Activated naive CD4-positive, alpha-beta T cell treated with anti-CD3 and anti-CD28 coated beads for 36 hours (primary cell): ENCODE measurements around the gene ROCK2. TPM values are rescaled to one million over a fixed set of nuclear protein-coding genes. Genes with fewer than 3 reads are reported as not detected.

Source experiments
- CTCF ChIA-PET: fragments of 350-600 bp; sonication (Branson Sonifier 250); formaldehyde crosslinking; loops from one replicate; lab custom pipeline; 2021; ENCODE audit warnings: antibody characterized with exemption; lab: Charles Lee
- DNase-seq: peaks from one replicate; pipeline ENCODE4 v3.0.0-alpha.2; 2020
- H3K27ac Mint-ChIP-seq: one replicate; pipeline ENCODE4 v1.8.0; 2021; ENCODE audit warnings: mild to moderate bottlenecking, mixed read lengths
- H3K27me3 Mint-ChIP-seq: one replicate; pipeline ENCODE4 v1.8.0; 2021; ENCODE audit warnings: low read depth, mixed read lengths
- H3K36me3 Mint-ChIP-seq: one replicate; pipeline ENCODE4 v1.8.0; 2021; ENCODE audit warnings: low read depth, mixed read lengths
- H3K4me1 Mint-ChIP-seq: one replicate; pipeline ENCODE4 v1.8.0; 2021; ENCODE audit warnings: low read depth, mixed read lengths
- H3K4me3 Mint-ChIP-seq: one replicate; pipeline ENCODE4 v1.8.0; 2021; ENCODE audit warnings: mild to moderate bottlenecking, moderate library complexity, mixed read lengths
- H3K9me3 Mint-ChIP-seq: one replicate; pipeline ENCODE4 v1.8.0; 2021; ENCODE audit warnings: mixed read lengths
- intact Hi-C: fragments of 100-400 bp; cut with micrococcal nuclease; formaldehyde crosslinking; loops from one replicate; pipeline ENCODE4 v1.15.1; 2023
- total RNA-seq, 2 experiments: library from RNA; stranded (reverse); gene quantifications; one replicate each; pipeline ENCODE4 v1.2.3, GENCODE V29; 2021

Gene ROCK2
- total RNA-seq, 2 experiments from 2014 or later: 8.4 to 9.4 TPM

GRCh38 chr2:11292464-11293255, 51.8 kb downstream of the ROCK2 start:
- Mint-ChIP-seq H3K27ac (no peak overlapping the region), H3K4me1 (peaks cover 28% of the 10 kb centered on the region)

DNA sequence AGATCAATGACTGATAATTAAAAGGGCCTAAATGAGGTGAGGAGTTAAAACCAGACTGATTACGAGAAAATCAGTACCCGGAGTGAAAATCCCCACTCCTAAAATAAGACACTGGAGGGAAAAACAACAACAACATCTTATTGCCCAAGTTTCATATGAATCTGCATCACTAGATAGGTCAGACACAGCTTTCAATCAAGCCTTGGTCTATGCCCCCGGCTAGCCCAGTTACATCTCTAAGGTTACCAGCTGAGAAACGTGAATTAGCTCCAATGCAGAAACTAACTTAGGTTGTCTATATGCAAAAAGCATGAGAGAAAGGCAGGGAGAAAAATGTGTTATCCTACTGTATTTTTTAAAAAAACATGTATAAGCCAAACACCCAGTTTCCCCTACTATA, 53.7 kb downstream of the ROCK2 start:
- Mint-ChIP-seq H3K4me3 (no peak overlapping the region), H3K27me3 (no peaks in the 10 kb centered on the region), H3K9me3 (peaks cover 2% of the 10 kb centered on the region), H3K4me1 (peaks cover 22% of the 10 kb centered on the region), H3K27ac (no peak overlapping the region), H3K36me3 (peaks cover 4% of the 10 kb centered on the region)
- DNase-seq: no peak
- CTCF ChIA-PET: no interaction called here
- intact Hi-C loops: loop anchor here (5.0 kb wide), 1 partner anchor 47 kb away; no protein-coding TSS in a partner anchor

More at GRCh38 chr2:11292464-11293255, 51.8 kb downstream of the ROCK2 start:
- H3K36me3 Mint-ChIP-seq: no peaks in the 10 kb centered on the region
- H3K4me3 Mint-ChIP-seq: no peak overlapping the region
- no peaks in the 10 kb centered on the region for H3K27me3 Mint-ChIP-seq
- DNase-seq: no peak
- peaks cover 2% of the 10 kb centered on the region for H3K9me3 Mint-ChIP-seq
- CTCF ChIA-PET: no interaction called here
- intact Hi-C loops: loop anchor here (5.0 kb wide), 1 partner anchor 45 kb away; no protein-coding TSS in a partner anchor

- intact Hi-C loops: loop anchor here (5.0 kb wide), 1 partner anchor 47 kb away; no protein-coding TSS in a partner anchor
- no peak overlapping the region for H3K4me3 Mint-ChIP-seq
- peaks cover 9% of the 10 kb centered on the region for H3K36me3 Mint-ChIP-seq
- H3K27ac Mint-ChIP-seq: no peak overlapping the region
- H3K4me1 Mint-ChIP-seq: peaks cover 22% of the 10 kb centered on the region
- CTCF ChIA-PET: no interaction called here
- no peaks in the 10 kb centered on the region for H3K27me3 Mint-ChIP-seq
- peaks cover 2% of the 10 kb centered on the region for H3K9me3 Mint-ChIP-seq
- DNase-seq: no peak
Measured at GRCh38 chr2:11290211-11290610, 54.2 kb downstream of the ROCK2 start.

GRCh38 chr2:11288431-11288830, 56.0 kb downstream of the ROCK2 start:
- Mint-ChIP-seq H3K36me3 (peaks cover 24% of the 10 kb centered on the region), H3K4me1 (peaks cover 22% of the 10 kb centered on the region), H3K27ac (no peak overlapping the region), H3K9me3 (peaks cover 8% of the 10 kb centered on the region), H3K4me3 (no peak overlapping the region), H3K27me3 (no peaks in the 10 kb centered on the region)
- intact Hi-C loops: no loop called here
- DNase-seq: no peak
- CTCF ChIA-PET: no interaction called here

DNA sequence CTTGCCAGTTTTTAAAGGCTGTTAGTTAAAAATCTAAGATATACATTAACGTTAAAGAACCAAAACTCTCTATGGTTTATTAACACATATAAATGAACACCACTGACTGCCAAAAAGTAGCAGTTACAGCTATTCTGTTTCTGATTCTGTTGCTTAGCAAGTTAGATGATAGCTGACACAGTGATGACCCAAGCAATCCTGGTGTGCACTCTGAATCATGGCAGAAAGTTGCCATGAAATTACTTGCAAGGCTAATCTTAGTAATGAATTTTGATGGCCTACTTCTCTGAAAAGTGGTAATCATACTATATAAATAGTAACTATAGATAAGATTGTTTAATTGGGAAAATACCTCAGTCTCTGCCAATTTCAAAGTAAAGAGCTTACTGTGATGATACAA, 57.7 kb downstream of the ROCK2 start:
- DNase-seq: no peak
- Mint-ChIP-seq H3K27ac (no peak overlapping the region), H3K9me3 (peaks cover 10% of the 10 kb centered on the region), H3K4me3 (no peak overlapping the region), H3K4me1 (peaks cover 16% of the 10 kb centered on the region), H3K36me3 (peaks cover 31% of the 10 kb centered on the region), H3K27me3 (no peaks in the 10 kb centered on the region)
- intact Hi-C loops: no loop called here
- CTCF ChIA-PET: interaction anchor here (0.6 to 0.9 kb wide), 2 partner anchors 24 to 846 kb away, joined by 3 read pairs; no protein-coding TSS in a partner anchor

GRCh38 chr2:11286323-11286722, 58.1 kb downstream of the ROCK2 start:
- peaks cover 18% of the 10 kb centered on the region for H3K4me1 Mint-ChIP-seq
- peaks cover 33% of the 10 kb centered on the region for H3K36me3 Mint-ChIP-seq
- CTCF ChIA-PET: interaction anchor here (0.6 to 0.9 kb wide), 2 partner anchors 24 to 846 kb away, joined by 3 read pairs; no protein-coding TSS in a partner anchor
- no peak overlapping the region for H3K4me3 Mint-ChIP-seq
- H3K27me3 Mint-ChIP-seq: no peaks in the 10 kb centered on the region
- no peak overlapping the region for H3K27ac Mint-ChIP-seq
- H3K9me3 Mint-ChIP-seq: peaks cover 10% of the 10 kb centered on the region
- DNase-seq: no peak
- intact Hi-C loops: no loop called here

DNA sequence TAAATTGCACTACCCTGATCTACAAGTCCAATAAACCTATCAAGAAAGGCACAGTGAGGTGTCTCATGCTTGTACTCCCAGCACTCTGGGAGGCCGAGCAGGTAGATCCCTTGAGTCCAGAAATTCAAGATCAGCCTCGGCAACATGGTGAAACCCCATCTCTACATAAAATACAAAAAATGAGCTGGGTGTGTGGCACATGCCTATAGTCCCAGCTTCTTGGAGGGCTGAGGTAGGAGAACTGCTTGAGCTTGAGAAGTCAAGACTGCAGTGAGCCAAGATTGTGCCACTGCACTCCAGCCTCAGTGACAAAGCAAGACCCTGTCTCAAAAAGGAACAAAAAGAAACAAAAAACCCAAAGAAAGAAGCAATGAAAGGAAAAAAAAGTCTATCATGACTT, 58.9 kb downstream of the ROCK2 start:
- peaks cover 35% of the 10 kb centered on the region for H3K36me3 Mint-ChIP-seq
- no peaks in the 10 kb centered on the region for H3K27me3 Mint-ChIP-seq
- no peak overlapping the region for H3K4me3 Mint-ChIP-seq
- intact Hi-C loops: no loop called here
- peaks cover 10% of the 10 kb centered on the region for H3K9me3 Mint-ChIP-seq
- CTCF ChIA-PET: no interaction called here
- no peak overlapping the region for H3K27ac Mint-ChIP-seq
- peaks cover 17% of the 10 kb centered on the region for H3K4me1 Mint-ChIP-seq
- no peak for DNase-seq

GRCh38 chr2:11281186-11281585, 63.2 kb downstream of the ROCK2 start:
- peaks cover 46% of the 10 kb centered on the region for H3K36me3 Mint-ChIP-seq
- CTCF ChIA-PET: interaction anchor here (0.6 kb wide), 1 partner anchor 498 kb away, joined by 3 read pairs; no protein-coding TSS in a partner anchor
- intact Hi-C loops: no loop called here
- peaks cover 5% of the 10 kb centered on the region for H3K4me1 Mint-ChIP-seq
- no peak overlapping the region for H3K27ac Mint-ChIP-seq
- peaks cover 10% of the 10 kb centered on the region for H3K9me3 Mint-ChIP-seq
- no peaks in the 10 kb centered on the region for H3K27me3 Mint-ChIP-seq
- H3K4me3 Mint-ChIP-seq: no peak overlapping the region
- no peak for DNase-seq

DNA sequence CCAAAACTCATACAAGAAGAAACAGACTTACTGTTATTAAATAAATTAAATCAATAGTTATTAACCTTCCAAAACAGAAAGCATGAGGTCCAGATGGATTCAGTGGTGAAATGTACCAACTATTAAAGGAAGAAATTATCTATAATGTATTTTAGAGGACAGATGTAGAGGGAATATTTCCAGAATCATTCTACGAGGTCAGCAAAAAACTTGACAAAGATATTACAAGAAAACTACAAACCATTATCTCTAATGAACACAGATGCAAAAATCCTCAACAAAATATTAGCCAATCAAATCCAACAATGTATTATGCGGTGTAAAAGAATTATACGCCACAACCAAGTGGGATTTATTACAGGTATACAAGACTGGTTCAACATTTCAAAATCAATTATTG, 63.7 kb downstream of the ROCK2 start:
- intact Hi-C loops: no loop called here
- H3K27ac Mint-ChIP-seq: no peak overlapping the region
- H3K27me3 Mint-ChIP-seq: no peaks in the 10 kb centered on the region
- H3K36me3 Mint-ChIP-seq: peaks cover 45% of the 10 kb centered on the region
- peaks cover 10% of the 10 kb centered on the region for H3K9me3 Mint-ChIP-seq
- H3K4me3 Mint-ChIP-seq: no peak overlapping the region
- DNase-seq: no peak
- peaks cover 8% of the 10 kb centered on the region for H3K4me1 Mint-ChIP-seq
- CTCF ChIA-PET: interaction anchor here (0.6 kb wide), 1 partner anchor 499 kb away, joined by 3 read pairs; no protein-coding TSS in a partner anchor

DNA sequence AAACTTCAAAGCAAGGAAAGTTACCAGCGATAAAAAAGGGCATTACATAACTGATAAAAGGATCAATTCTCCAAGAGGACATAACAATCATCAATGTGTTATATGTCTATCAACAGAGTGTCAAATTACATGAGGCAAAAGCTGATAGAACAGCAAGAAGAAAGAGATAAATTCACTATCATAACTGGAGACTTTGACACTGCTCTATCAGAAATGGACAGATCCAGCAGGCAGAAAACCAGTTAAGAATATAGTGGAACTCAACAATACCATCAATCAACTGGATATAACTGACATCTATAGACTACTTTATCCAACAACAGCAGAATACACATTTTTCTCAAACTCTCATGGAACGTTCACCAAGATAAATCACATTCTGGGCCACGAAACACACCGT, 65.0 kb downstream of the ROCK2 start:
- Mint-ChIP-seq H3K36me3 (peaks cover 37% of the 10 kb centered on the region), H3K27ac (no peak overlapping the region), H3K4me1 (peaks cover 12% of the 10 kb centered on the region), H3K9me3 (peaks cover 8% of the 10 kb centered on the region), H3K27me3 (no peaks in the 10 kb centered on the region), H3K4me3 (no peak overlapping the region)
- CTCF ChIA-PET: no interaction called here
- DNase-seq: no peak
- intact Hi-C loops: no loop called here

- H3K36me3 Mint-ChIP-seq: peaks cover 30% of the 10 kb centered on the region
- H3K9me3 Mint-ChIP-seq: peaks cover 1% of the 10 kb centered on the region
- H3K27ac Mint-ChIP-seq: no peak overlapping the region
- peaks cover 12% of the 10 kb centered on the region for H3K4me1 Mint-ChIP-seq
- H3K4me3 Mint-ChIP-seq: no peak overlapping the region
- DNase-seq: no peak
- intact Hi-C loops: no loop called here
- no peaks in the 10 kb centered on the region for H3K27me3 Mint-ChIP-seq
- CTCF ChIA-PET: no interaction called here
Measured at GRCh38 chr2:11278219-11278618, 66.2 kb downstream of the ROCK2 start.

DNA sequence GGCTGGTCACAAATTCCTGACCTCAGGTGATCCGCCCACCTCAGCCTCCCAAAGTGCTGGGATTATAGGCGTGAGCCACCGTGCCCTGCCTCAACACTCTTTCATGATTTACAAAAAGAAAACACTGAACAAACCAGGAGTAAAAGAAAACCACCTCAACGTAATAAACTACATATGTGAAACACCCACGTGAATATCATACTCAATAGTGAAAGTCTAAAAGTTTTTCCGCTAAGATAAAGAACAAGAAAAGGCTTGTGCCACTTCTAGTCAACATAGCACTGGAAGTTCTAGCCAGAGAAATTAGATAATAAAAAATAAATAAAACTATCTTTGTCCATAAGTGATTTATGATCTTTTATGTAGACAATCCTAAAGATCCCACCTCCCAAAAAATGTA, 68.5 kb downstream of the ROCK2 start:
- H3K4me3 Mint-ChIP-seq: no peak overlapping the region
- no peaks in the 10 kb centered on the region for H3K27me3 Mint-ChIP-seq
- H3K27ac Mint-ChIP-seq: no peak overlapping the region
- no peaks in the 10 kb centered on the region for H3K9me3 Mint-ChIP-seq
- CTCF ChIA-PET: no interaction called here
- H3K36me3 Mint-ChIP-seq: peaks cover 27% of the 10 kb centered on the region
- peaks cover 10% of the 10 kb centered on the region for H3K4me1 Mint-ChIP-seq
- DNase-seq: no peak
- intact Hi-C loops: no loop called here

GRCh38 chr2:11270891-11271290, 73.5 kb downstream of the ROCK2 start:
- Mint-ChIP-seq H3K27ac (no peak overlapping the region), H3K4me3 (no peak overlapping the region), H3K4me1 (peaks cover 15% of the 10 kb centered on the region), H3K9me3 (peaks cover 5% of the 10 kb centered on the region), H3K36me3 (peaks cover 30% of the 10 kb centered on the region), H3K27me3 (no peaks in the 10 kb centered on the region)
- intact Hi-C loops: no loop called here
- DNase-seq: no peak
- CTCF ChIA-PET: no interaction called here
